HUDEP-2 (cell line): ENCODE measurements around the gene PRMT2.
A peak's percentile ranks its signal among the peaks of the same experiment; 100 is the strongest.
"Not testable (repeated sequence)": the region's sequence is repeated elsewhere in the genome, so short reads cannot be mapped to it uniquely, and the experiment has no call there.

Experiments used
- DNase-seq, 76 experiments: peaks; one replicate each; lab custom pipeline; 2025; ENCODE audit not compliant: unreplicated experiment in 76 of 76; lab: John Stamatoyannopoulos, UW

The PRMT2 gene

DNA sequence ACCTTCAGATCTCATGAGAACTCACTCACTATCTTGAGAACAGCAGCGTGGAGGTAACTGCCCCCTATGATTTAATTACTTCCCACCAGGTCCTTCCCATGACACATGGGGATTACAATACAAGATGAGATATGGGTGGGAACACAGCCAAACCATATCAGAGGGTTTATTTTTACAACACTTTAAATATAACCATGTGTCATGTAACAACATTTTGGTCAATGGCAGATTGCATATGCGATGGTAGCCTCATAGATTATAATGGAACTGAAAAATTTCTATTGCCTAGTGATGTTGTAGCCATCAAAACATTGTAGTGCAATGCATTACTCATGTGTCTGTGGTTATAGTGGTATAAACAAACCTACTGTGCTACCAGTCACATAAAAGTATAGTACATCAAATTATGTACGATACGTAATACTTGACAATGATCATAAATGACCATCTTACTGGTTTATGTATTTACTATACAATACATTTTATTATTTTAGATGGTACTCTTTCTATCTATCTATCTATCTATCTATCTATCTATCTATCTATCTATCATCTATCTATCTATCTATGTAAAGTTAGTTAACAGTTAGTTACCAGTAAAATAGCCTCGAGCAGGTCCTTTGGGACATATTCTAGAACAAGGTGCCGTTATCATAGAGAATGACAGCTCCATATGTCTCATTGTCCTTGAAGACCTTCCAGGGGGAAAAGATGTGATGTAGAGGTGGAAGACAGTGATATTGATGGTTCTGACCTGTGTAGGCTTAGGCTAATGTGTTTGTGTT is 18.0 kb upstream of the PRMT2 start:
- no peak for DNase-seq

DNA sequence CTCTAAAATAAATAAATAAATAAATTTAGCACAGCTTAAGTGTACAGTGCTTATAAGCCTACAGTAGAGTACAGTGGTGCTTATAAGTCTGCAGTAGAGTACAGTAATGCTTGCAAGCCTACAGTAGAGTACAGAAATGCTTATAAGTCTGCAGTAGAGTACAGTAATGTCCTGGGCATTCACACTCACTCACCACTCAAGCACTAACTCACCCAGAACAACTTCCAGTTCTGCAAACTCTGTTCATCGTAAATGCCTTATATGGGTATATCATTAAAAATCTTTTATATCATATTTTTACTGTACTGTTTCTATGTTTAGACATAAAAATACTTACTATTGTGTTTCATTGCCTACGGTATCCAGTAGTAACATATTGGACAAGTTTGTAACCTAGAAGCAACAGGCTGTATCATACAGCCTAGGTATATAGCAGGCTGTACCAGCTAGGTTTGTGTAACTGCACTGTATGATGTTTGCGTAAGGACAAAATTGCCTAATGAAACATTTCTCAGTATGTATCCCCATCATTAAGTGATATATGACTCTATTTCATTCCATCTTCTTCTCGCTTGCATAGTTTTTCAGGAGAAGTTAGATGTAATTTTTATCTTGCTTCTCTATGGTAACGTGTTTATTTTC is 16.6 kb upstream of the PRMT2 start:
- no peak for DNase-seq

DNA sequence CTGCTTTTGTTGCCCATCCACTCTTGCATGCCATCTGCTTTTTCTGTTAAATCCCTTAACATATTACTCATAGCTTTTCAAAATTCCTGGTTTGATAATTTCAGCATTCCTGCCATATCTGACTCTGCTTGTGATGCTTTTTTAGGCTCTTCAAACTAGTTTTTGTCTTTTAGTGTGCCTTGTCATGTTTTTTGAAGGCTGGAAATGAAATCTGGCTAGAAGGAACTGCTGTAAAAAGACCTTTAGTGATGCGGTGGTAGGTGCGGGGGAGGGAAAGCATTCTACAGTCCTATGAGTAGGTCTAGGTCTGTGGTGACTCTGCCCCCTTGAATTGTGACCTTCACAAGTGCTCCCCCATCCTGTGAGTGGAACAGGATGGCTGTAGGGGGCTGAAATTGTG is 15.6 kb upstream of the PRMT2 start:
- DNase-seq = no peak

DNA sequence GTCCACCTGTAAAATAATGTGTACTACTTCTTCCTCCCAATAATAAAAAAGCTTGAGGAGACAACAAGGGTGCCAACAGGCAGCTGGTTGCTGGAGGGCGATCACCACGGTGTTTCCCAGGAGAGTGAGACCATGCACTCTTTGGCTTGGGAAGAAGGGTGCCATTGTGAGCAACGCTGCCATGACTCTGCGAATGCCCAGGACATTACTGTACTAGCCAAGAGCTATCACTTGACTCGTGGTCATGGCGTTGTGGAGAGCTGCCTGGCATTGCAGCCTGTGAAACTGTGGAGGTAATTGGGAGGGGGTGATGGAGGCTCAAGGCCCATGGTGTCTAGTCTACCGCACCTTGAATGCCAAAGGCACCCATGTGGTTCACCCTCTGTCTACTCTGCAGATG is 14.6 kb upstream of the PRMT2 start:
- DNase-seq = no peak

DNA sequence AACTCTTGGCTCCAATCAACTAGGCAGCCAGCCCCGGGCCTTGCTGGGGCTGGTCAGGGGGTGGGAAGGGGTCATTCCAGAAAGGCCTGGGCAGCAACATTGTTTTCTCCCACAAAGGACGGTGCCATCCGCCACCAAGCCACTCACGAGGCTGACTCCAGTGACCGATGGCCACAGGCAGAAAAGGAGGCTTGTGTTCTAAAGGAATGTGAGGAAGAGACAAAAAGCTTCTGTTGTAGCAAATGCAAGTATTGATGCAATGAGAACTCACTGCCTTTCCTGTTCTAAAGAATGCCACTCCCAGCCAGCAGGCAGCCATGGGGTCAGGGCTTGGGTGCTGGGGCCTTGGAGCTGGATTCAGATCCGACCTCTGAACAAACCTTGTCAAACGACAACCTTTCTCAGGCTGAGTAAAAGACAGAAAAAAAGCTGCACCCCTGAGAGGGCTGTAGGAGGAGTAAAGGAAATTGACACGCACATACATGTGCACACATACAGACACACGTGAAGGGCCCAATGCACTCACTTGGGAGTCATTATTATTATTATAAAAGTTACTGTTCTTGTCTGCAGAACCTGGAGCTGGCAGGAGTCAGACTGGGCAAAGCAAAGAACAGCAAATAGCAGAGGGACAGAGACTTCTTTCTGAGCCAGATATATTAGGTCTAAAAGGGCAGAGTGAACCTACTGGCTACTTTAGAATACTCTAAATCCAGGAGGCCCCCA is 13.9 kb upstream of the PRMT2 start:
- DNase-seq = no peak

DNA sequence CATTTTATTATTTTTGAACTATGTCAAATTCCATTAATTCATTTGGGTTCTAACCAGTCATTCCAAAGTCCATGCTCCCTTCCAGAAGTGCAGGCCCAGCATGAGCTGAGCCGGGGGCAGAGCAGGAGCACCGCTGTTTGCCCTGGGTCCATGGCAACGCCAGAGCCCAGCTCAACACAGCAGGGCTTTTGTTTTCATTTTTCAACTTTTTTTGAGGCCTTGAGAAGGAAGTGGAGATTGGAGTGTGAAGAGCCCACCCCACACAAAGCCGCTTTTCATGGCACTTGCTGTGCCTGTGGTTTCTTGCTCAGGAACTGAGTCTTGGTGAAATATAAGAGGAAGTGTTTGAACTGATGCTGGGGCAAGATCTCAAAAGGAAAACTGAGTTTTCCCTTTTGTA is 13.2 kb upstream of the PRMT2 start:
- no peak for DNase-seq

DNA sequence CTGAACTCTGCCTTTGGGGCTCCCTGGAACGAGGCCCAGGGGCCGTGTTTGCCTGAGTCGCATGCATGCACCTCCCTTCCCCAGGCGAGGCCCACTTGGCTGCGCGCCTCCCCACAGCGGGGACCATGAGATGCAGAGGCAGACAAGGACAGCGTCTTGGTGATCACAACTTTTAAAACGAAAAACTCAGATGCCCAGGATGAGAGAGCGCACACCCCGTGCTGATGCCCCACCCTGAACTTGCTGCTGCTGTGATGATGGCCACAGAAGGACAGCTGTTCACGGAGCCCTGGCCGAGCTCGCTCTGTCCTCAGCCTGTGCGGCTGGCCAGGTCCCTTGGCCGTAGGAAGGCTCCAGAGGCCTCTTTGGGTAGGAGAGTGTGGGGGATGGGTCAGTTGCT is 11.4 kb upstream of the PRMT2 start:
- no peak for DNase-seq

DNA sequence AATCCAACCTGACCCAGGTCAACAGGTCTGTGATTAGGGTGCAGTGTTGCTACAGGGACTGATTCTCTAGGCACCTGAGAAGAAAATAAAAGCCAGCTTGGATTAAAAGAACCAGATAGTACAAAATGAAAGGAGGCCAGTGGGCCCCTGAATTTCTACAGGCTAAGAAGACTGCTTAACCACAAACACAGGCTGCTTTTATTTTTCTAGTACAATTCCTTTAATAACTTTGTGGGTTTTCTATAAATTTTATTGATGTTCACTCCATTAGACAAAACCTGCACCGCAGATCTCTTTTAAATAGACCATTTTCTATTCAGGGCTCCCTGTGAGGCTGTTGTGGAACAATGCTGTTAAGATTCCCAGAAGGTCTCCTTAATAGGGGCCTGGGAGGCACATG is 9.7 kb upstream of the PRMT2 start:
- DNase-seq = no peak

DNA sequence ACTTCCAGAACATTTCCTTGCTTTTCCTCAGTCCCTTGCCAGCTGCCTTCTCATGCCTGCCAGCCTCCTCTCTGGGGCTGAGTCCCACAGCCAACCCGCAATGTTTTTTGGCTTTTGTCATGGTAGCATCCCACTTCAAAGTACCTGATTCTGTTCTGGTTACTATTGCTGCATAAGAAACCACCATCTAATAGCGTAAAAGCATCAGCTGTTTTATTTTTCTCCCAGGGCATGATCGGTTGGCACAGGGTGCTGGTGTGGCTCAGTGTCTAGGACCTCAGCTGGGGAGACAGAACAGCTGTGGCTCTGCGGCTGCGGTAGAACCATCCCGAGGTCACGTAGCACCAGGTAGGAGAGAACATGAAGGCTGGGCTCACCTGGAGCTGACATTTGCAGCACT is 8.9 kb upstream of the PRMT2 start:
- no peak for DNase-seq

DNA sequence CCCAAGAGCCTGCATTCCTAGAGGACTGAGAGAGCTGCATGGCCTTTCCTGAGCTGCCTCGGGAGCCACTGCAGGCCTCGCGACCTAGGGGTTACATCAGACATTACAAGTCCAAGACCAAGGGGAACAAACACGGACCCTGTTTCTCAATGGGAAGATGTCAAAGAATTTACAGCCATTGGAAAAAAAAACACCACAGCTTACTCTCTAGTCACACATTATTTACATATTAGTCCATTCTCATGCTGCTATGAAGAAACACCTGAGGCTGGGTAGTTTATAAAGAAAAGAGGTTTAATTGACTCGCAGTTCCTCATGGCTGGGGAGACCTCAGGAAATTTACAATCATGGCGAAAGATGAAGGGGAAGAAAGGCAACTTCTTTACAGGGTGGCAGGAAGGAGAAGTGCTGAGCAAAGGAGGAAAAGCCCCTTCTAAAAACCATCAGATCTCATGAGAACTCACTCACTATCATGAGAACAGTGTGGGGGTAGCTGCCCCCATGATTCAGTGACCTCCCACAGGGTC is 8.4 kb upstream of the PRMT2 start:
- no peak for DNase-seq

DNA sequence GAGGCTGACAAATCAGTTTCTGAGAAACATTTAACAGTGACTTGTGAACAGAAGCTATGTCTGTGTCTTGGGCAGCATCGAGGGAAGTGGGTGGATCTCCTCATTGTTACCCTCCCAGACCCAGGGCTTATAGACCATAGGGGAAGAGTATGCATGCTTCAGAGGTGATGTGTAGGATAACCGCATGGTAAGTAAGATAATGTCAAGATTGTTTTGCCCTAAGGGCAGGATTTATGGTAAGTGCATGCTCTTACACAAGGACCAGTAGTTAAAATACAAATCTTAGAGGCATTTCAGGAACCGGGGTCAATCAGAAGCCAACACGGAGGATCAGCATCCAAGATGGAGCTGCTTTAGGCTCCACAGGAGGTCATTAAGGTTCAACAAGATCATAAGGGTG is 7.7 kb upstream of the PRMT2 start:
- no peak for DNase-seq

DNA sequence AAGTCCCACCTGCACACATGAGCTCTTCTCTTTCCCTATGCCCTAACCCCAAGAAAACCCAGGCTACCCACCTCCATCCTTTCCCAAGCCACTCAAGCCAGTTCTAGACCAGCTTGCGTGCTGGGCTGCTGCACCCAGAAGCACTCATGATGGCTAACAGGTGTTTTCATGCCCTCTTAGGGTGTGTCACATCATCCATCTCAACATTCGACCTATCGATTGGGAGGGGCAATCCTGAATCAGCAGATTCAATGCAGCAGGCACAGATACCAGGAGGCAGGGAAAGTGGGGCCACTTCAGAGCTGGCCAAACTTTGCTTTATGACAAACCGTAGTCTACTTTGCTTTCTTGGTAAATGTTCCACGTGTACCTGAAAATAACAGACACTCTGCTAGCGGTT is 6.6 kb upstream of the PRMT2 start:
- no peak for DNase-seq

DNA sequence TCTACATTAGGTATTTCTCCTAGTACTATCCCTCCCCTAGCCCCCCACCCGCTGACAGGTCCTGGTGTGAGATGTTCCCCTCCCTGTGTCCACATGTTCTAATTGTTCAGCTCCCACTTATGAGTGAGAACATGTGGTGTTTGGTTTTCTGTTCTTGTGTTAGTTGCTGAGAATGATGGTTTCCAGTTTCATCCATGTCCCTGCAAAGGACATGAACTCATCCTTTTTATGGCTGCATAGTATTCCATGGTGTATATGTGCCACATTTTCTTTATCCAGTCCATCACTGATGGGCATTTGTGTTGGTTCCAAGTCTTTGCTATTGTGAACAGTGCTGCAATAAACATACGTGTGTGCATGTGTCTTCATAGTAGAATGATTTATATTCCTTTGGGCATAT is 4.6 kb upstream of the PRMT2 start:
- not testable (repeated sequence) for DNase-seq

DNA sequence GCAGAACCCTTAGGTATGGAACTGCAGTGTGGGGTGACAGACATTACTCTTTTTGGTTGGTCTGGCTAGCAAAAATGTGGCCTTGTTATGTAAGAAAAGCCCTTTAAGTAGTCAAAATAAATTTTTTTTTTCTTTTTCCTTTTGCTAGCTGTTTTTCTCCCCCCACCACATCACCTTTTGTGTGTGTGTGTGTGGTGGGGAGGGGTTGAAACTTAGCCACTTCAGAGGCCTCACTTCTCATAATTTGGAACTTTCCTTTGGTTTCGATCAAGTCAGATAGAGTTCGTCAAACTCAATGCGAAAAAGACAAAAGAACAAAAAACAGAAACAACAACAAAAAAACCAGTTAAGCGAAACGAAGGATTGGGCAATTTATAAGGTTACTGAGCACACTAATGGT is 1.9 kb upstream of the PRMT2 start:
- DNase-seq = no peak

DNA sequence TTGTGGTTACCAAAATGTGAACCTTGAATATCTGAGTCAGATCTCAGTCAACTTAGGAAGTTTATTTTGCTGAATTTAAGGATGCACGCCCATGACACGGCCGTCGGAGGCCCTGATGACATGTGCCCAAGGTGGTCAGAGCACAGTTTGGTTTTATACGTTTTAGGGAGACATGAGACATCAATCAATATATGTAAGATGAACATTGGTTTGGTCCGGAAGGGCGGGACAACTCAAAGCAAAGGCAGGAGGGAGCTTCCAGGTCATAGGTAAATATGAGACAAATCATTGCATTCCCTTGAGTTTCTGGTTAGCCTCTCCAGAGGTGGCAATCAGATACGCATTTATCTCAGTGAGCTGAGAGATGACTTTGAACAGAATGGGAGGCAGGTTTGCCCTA is 1.0 kb upstream of the PRMT2 start:
- no peak for DNase-seq

DNA sequence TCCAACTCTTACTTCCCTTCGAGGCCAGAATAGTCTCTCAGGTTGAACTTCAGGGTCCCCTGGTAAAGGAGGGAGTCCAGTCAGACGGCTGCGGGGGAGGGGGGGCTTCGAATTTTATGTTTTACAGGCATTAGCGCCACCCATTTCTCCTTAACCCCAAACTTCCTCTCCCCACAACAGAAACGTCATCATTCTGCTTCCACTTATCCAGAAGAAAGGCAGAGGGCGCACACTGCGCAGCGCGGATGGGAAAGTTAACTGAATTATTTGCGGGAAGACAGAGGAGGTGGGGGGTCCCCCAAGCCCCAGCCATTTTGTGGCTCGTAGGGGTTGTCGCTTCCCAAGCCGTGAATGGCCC is 529 bp upstream of the PRMT2 start:
- peak in 64 of 76 experiments; percentile 35 to 98 (median 70) for DNase-seq

DNA sequence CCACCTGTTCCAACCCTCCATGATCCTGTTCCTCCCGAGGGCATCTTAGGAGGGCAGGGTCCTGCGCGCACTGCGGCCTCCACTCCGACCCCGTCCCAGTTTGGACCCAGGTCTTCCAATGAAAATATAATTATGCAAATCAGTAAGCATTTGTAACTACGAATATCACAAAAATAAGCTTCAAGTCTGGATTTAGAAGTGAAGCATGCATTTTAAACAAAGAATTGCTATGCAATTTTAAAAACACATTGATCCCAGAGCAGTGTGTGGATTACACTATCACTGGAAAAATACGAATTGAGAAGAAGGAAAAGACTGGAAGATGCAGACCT is 673 bp downstream of the PRMT2 start:
- DNase-seq = no peak

DNA sequence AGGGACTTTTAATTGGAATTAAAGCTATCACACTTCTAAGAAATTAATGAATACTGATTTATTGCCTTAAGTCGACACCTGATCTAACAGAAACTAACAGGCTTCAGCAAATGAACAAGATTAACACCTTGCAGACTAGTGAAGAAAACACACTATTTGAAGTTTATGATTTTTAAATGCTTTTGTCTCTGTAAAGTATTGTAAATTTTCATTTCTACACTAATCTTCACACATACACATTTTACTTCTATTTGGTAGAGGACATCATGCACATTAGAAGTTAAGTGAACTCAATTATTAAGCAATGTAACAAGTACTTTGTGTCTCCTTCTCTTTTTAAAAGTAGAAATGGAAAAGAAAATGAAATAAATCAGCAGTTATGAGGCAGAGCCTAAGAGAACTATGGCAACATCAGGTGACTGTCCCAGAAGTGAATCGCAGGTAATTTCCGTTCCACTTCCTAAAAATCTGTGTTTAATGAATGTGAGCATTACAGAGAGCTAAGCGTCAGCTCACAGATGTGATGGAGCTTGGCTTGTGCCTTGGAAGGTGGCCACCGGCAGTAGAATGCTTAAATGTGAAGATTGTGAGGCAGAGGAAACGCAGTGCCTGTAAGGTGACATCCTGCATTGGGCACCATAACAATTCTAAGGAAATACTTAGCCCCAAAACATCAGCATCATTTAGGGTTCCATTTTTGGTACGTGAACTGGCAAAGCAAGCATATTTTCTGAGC is 1.2 kb downstream of the PRMT2 start:
- peak in 1 of 76 experiments; percentile 30 for DNase-seq

DNA sequence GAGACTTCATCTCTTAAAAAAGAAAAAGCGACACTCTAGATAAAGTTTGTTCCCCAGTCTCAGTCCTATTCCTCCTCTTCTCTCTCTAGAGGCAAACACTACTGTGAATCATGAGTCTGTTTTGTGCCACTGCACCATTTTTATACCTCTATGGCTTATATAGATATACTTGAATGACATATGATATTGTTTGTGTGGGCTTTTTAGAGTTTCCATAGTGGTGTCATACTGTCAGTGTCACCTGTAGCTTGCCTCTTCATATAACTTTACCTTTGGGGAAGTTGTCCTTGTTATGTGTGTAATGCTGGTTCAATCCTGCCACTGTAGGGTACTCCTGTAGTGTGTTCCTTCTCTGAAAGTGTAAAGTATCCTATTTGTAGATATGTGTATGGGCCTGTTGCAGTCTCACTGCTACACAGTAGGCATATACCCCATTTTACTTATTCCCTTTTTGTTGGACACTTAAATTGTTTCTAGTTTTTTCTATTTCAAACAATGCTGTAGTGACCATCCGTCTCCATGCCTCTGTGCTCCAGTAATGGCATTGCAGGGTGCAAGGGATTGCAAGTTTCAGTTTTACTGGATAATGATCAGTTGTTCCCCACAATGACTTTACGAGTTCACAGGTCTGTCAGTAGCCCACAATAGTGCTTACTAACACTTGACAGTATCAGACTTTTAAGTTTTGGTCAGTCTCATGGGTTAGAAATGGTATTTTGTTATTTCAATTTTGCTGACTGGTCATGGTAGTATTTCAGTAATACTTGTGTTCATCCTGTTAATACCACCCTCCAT is 2.7 kb downstream of the PRMT2 start:
- peak in 13 of 76 experiments; percentile 13 to 49 (median 23) for DNase-seq
